Suprapubic skin (tissue), 4 donors: Measurements from ENCODE around the gene IFT172.

Experiments
- CTCF ChIP-seq, 2 donors: fragments of 200-600 bp in 1 of 2; fragments of 450-650 bp in 1 of 2; sonication (generic) in 1 of 2; IDR thresholded peaks; one replicate each; pipeline ENCODE4 v1.5.1; 2016 to 2019; ENCODE audit warnings: antibody characterized with exemption in 2 of 2, mild to moderate bottlenecking in 1 of 2, moderate library complexity in 1 of 2
- EP300 ChIP-seq: sonication (generic); formaldehyde crosslinking; IDR thresholded peaks from one replicate; pipeline ENCODE4 v1.6.1; 2017; ENCODE audit warnings: antibody characterized with exemption
- POLR2A ChIP-seq, 2 donors: fragments of 450-650 bp; IDR thresholded peaks; one replicate each; pipeline ENCODE4 v1.6.1; 2017; ENCODE audit warnings: antibody characterized with exemption in 2 of 2, mild to moderate bottlenecking in 2 of 2, moderate library complexity in 2 of 2
- POLR2AphosphoS5 ChIP-seq, 3 donors: sonication (generic); formaldehyde crosslinking; IDR thresholded peaks; one replicate each; pipeline ENCODE4 v1.6.1; 2017; ENCODE audit warnings: antibody characterized with exemption in 3 of 3

- TF ChIP-seq POLR2AphosphoS5 (IDR thresholded peaks at IDR 0.05) (no peak), CTCF (IDR thresholded peaks at IDR 0.05) (no peak), POLR2A (IDR thresholded peaks at IDR 0.05) (no peak), EP300 (no peak)
These were observed 90.6 kb downstream of the IFT172 start for GRCh38 chr2:27398962-27399361.
